OCI-LY7 (cell line): ENCODE measurements around the gene AGO1.

ENCODE experiments used
- EZH2phosphoT487 ChIP-seq: fragments of 200-600 bp; sonication (generic); IDR thresholded peaks from 2 replicates; pipeline ENCODE4 v1.6.1; 2018; ENCODE audit warnings: low read depth, borderline replicate concordance, mild to moderate bottlenecking, mixed run types, antibody characterized with exemption, low read length, moderate library complexity, mixed read lengths
- TF ChIP-seq, protein P1 (sequence below): fragments of 200-600 bp; sonication (generic); conservative IDR thresholded peaks from 2 replicates; pipeline ENCODE4 v1.5.1; 2014; ENCODE audit warnings: mild to moderate bottlenecking, antibody characterized with exemption, low read length, moderate library complexity, mixed read lengths

DNA sequence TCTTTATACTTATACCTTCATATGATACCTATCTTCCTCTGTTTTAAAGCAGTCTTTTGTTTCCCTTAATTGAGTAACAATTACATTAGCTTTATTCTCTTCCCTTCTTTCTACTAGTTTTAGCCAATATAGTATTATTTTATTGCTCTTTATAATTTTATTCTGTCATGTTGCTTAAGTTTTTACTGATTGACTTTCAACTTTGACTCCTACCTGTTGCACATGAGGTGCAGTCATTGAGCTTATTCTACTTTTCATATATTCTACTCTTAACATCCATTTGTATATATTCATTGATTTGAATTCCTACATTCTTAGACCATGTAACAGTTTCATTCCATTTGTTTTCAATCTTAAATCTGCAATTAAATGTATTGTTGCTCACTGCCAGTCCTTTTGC lies 97.1 kb downstream of the AGO1 start:
- TF ChIP-seq EZH2phosphoT487: no peak
- TF ChIP-seq, protein P1, sequence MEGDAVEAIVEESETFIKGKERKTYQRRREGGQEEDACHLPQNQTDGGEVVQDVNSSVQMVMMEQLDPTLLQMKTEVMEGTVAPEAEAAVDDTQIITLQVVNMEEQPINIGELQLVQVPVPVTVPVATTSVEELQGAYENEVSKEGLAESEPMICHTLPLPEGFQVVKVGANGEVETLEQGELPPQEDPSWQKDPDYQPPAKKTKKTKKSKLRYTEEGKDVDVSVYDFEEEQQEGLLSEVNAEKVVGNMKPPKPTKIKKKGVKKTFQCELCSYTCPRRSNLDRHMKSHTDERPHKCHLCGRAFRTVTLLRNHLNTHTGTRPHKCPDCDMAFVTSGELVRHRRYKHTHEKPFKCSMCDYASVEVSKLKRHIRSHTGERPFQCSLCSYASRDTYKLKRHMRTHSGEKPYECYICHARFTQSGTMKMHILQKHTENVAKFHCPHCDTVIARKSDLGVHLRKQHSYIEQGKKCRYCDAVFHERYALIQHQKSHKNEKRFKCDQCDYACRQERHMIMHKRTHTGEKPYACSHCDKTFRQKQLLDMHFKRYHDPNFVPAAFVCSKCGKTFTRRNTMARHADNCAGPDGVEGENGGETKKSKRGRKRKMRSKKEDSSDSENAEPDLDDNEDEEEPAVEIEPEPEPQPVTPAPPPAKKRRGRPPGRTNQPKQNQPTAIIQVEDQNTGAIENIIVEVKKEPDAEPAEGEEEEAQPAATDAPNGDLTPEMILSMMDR: no peak
